ENCODE results near the gene CYTH1.

CYTH1 gene

DNA sequence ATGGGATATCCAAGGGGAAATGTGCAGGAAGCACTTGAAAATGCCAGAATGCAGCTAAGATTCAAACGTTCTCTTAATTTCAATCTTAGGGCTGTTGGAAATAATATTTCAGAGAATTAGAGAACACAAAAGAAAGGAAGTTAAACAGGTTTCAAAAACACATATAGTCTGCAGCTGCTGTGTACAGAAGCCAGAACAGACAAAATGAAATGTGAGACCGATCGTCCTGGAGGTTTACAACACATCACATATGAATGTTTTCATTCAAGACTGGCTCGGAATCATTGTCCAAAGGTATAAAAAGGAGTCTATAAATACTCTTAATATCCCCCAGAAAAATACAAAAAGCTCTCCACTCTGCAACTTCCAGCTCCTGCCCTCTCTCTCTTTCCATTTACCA lies 14.3 kb downstream of the CYTH1 start:
- DNase-seq (no peak), ATAC-seq (ENCODE audit: insufficient read depth, low read depth) (no peak)
- H3K27me3 ChIP-seq (ENCODE audit: insufficient read depth, low read length, poor library complexity), result no peaks in the 10 kb centered on the region
- H3K36me3 ChIP-seq (ENCODE audit: insufficient read depth, low read length), result no peaks in the 10 kb centered on the region
- H4K20me1 ChIP-seq (ENCODE audit: insufficient read depth, low read length), result peaks cover 29% of the 10 kb centered on the region
- no peak for TF ChIP-seq EZH2 (IDR thresholded peaks at IDR 0.05; ENCODE audit: borderline replicate concordance, low read depth, low read length, severe bottlenecking)
- TF ChIP-seq, protein P1, sequence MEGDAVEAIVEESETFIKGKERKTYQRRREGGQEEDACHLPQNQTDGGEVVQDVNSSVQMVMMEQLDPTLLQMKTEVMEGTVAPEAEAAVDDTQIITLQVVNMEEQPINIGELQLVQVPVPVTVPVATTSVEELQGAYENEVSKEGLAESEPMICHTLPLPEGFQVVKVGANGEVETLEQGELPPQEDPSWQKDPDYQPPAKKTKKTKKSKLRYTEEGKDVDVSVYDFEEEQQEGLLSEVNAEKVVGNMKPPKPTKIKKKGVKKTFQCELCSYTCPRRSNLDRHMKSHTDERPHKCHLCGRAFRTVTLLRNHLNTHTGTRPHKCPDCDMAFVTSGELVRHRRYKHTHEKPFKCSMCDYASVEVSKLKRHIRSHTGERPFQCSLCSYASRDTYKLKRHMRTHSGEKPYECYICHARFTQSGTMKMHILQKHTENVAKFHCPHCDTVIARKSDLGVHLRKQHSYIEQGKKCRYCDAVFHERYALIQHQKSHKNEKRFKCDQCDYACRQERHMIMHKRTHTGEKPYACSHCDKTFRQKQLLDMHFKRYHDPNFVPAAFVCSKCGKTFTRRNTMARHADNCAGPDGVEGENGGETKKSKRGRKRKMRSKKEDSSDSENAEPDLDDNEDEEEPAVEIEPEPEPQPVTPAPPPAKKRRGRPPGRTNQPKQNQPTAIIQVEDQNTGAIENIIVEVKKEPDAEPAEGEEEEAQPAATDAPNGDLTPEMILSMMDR (IDR thresholded peaks at IDR 0.05; ENCODE audit: borderline replicate concordance, extremely low read depth, low read length, poor library complexity, severe bottlenecking), result no peak
- no peak overlapping the region for H3K9ac ChIP-seq (ENCODE audit: low read depth, low read length)
- no peaks in the 10 kb centered on the region; the same call in 1 of the 2 replicates for H3K4me1 ChIP-seq (ENCODE audit: insufficient read depth, low read length)
- peaks cover 56% of the 10 kb centered on the region for H3K79me2 ChIP-seq (ENCODE audit: insufficient read depth, low read length)
- no peak overlapping the region for H3K4me2 ChIP-seq (ENCODE audit: insufficient read depth, low read length)
- no peak overlapping the region for H3K27ac ChIP-seq (ENCODE audit: low read length)
- H3K9me3 ChIP-seq (ENCODE audit: insufficient read depth, low read length, severe bottlenecking), result no peaks in the 10 kb centered on the region
- H2AFZ ChIP-seq (ENCODE audit: low read depth, low read length), result no peak overlapping the region
- no peak overlapping the region for H3K4me3 ChIP-seq (ENCODE audit: low read depth in 1 of 2, low read length in 2 of 2)

DNA sequence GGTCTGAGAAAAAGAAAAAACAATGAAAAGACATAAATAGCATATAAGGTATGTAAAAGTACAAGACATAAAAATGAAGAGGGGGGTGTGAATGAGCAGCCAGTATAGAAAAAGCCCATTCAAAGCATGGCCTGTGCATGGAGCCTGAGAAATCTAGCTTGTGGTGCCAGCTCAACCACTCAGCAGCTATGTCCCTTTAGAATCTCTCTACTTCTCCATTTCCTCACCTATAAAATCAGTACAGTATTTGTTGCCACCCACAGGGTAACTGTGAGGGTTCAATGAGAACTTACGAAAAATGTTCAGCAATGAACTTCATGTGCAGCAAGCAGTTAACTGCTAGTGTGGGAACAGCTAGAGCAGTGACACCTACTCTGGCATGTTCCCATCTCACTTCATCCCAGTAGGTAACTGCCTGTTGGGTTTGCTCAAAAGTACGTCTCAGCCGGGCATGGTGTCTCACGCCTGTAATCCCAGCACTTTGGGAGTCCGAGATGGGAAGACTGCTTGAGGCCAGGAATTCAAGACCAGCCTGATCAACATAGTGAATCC lies 15.3 kb downstream of the CYTH1 start:
- DNase-seq (no peak), ATAC-seq (ENCODE audit: insufficient read depth, low read depth) (no peak)
- no peaks in the 10 kb centered on the region; the same call in 1 of the 2 replicates for H3K4me1 ChIP-seq (ENCODE audit: insufficient read depth, low read length)
- H3K9ac ChIP-seq (ENCODE audit: low read depth, low read length), result no peak overlapping the region
- H3K27me3 ChIP-seq (ENCODE audit: insufficient read depth, low read length, poor library complexity), result no peaks in the 10 kb centered on the region
- no peak overlapping the region for H3K27ac ChIP-seq (ENCODE audit: low read length)
- no peaks in the 10 kb centered on the region for H3K9me3 ChIP-seq (ENCODE audit: insufficient read depth, low read length, severe bottlenecking)
- no peak overlapping the region for H3K4me3 ChIP-seq (ENCODE audit: low read depth in 1 of 2, low read length in 2 of 2)
- H2AFZ ChIP-seq (ENCODE audit: low read depth, low read length), result no peak overlapping the region
- peaks cover 54% of the 10 kb centered on the region for H3K79me2 ChIP-seq (ENCODE audit: insufficient read depth, low read length)
- TF ChIP-seq, protein P1 (IDR thresholded peaks at IDR 0.05; ENCODE audit: borderline replicate concordance, extremely low read depth, low read length, poor library complexity, severe bottlenecking), result no peak
- TF ChIP-seq EZH2 (IDR thresholded peaks at IDR 0.05; ENCODE audit: borderline replicate concordance, low read depth, low read length, severe bottlenecking), result no peak
- H3K4me2 ChIP-seq (ENCODE audit: insufficient read depth, low read length), result no peak overlapping the region
- H3K36me3 ChIP-seq (ENCODE audit: insufficient read depth, low read length), result no peaks in the 10 kb centered on the region
- peaks cover 36% of the 10 kb centered on the region for H4K20me1 ChIP-seq (ENCODE audit: insufficient read depth, low read length)

DNA sequence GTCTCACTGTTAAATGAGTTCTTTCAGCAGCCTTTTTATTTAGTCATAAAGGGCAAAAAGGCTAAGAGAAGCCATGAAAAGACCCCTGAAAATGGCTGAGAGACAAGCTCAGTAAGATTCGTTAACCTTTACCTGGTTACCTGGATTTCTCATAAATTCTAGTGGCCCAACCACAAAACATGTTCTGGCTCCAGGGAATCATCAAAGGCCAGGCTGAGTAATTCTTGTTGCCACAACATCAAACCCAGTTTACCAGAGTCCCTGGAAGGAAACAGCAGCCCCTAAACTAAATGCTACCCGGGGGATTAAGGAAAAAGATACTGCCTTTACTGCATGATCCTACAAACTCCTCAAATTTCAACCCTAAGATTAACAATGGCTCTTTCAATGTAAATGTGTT lies 15.8 kb downstream of the CYTH1 start:
- Histone ChIP-seq H3K9me3 (ENCODE audit: insufficient read depth, low read length, severe bottlenecking) (no peaks in the 10 kb centered on the region), H3K79me2 (ENCODE audit: insufficient read depth, low read length) (peaks cover 51% of the 10 kb centered on the region), H3K36me3 (ENCODE audit: insufficient read depth, low read length) (no peaks in the 10 kb centered on the region), H3K4me3 (ENCODE audit: low read depth in 1 of 2, low read length in 2 of 2) (no peak overlapping the region), H3K4me2 (ENCODE audit: insufficient read depth, low read length) (no peak overlapping the region), H3K4me1 (ENCODE audit: insufficient read depth, low read length) (no peaks in the 10 kb centered on the region), H3K9ac (ENCODE audit: low read depth, low read length) (no peak overlapping the region), H4K20me1 (ENCODE audit: insufficient read depth, low read length) (peaks cover 39% of the 10 kb centered on the region), H3K27ac (ENCODE audit: low read length) (no peak overlapping the region), H3K27me3 (ENCODE audit: insufficient read depth, low read length, poor library complexity) (no peaks in the 10 kb centered on the region), H2AFZ (ENCODE audit: low read depth, low read length) (no peak overlapping the region)
- DNase-seq (no peak), ATAC-seq (ENCODE audit: insufficient read depth, low read depth) (no peak)
- TF ChIP-seq EZH2 (IDR thresholded peaks at IDR 0.05; ENCODE audit: borderline replicate concordance, low read depth, low read length, severe bottlenecking), result no peak
- TF ChIP-seq, protein P1 (IDR thresholded peaks at IDR 0.05; ENCODE audit: borderline replicate concordance, extremely low read depth, low read length, poor library complexity, severe bottlenecking), result no peak

All from DND-41 (cell line).